Neural cell (in vitro differentiated cells): ENCODE data around the gene TCEA3. TPM values are rescaled to one million over a fixed set of nuclear protein-coding genes. Genes with fewer than 3 reads are reported as not detected.

Experiments
- H2AFZ ChIP-seq: fragments of 200-600, 300-800 bp; sonication (generic), shearing (Covaris generic); 2 replicates; pipeline ENCODE4 v1.6.0; 2014; ENCODE audit warnings: low read depth, mild to moderate bottlenecking, antibody characterized with exemption, low read length, moderate library complexity
- H3F3A ChIP-seq: fragments of 200-600 bp; shearing (Covaris generic); 2 replicates; pipeline ENCODE4 v1.6.1; 2016; ENCODE audit warnings: mild to moderate bottlenecking, moderate library complexity, mixed read lengths, antibody characterized with exemption, low read length; ENCODE audit not compliant: insufficient read depth, poor library complexity, severe bottlenecking
- H3K27ac ChIP-seq: fragments of 200-600, 300-800 bp; sonication (generic), shearing (Covaris generic); 2 replicates; pipeline ENCODE4 v1.5.1; 2014; ENCODE audit warnings: mild to moderate bottlenecking, low read length, moderate library complexity
- H3K27me3 ChIP-seq: fragments of 300-800, 200-600 bp; sonication (generic), shearing (Covaris generic); 2 replicates; pipeline ENCODE4 v1.6.0; 2014; ENCODE audit warnings: mild to moderate bottlenecking, low read depth, low read length, moderate library complexity; ENCODE audit not compliant: insufficient read depth
- H3K36me3 ChIP-seq: fragments of 300-800, 200-600 bp; sonication (generic), shearing (Covaris generic); 2 replicates; pipeline ENCODE4 v1.5.1; 2014; ENCODE audit warnings: mild to moderate bottlenecking, antibody characterized with exemption, low read length, moderate library complexity; ENCODE audit not compliant: insufficient read depth
- H3K4me2 ChIP-seq: fragments of 300-800, 200-600 bp; sonication (generic), shearing (Covaris generic); 2 replicates; pipeline ENCODE4 v1.6.0; 2014; ENCODE audit warnings: mild to moderate bottlenecking, low read length
- H3K4me3 ChIP-seq: fragments of 300-800, 200-600 bp; sonication (generic), shearing (Covaris generic); 2 replicates; pipeline ENCODE4 v1.5.1; 2014; ENCODE audit warnings: mild to moderate bottlenecking, low read length, moderate library complexity
- H3K79me2 ChIP-seq: fragments of 200-600 bp; shearing (Covaris generic); replicated peaks from 2 replicates; pipeline ENCODE4 v1.6.0; 2014; ENCODE audit warnings: mild to moderate bottlenecking, low read length, moderate library complexity; ENCODE audit not compliant: insufficient read depth
- H3K9ac ChIP-seq: fragments of 300-800, 200-600 bp; sonication (generic), shearing (Covaris generic); 2 replicates; pipeline ENCODE4 v1.6.1; 2016; ENCODE audit warnings: mild to moderate bottlenecking, low read length, mixed read lengths
- H3K9me2 ChIP-seq: fragments of 200-600 bp; shearing (Covaris generic); 2 replicates; pipeline ENCODE4 v1.6.1; 2016; ENCODE audit warnings: mild to moderate bottlenecking, low read length, mixed read lengths; ENCODE audit not compliant: insufficient read depth
- H3K9me3 ChIP-seq: fragments of 200-600, 300-800 bp; sonication (generic), shearing (Covaris generic); 2 replicates; pipeline ENCODE4 v1.6.1; 2016; ENCODE audit warnings: mild to moderate bottlenecking, mixed run types, low read length, moderate library complexity, mixed read lengths
- H4K20me1 ChIP-seq: fragments of 200-600 bp; shearing (Covaris generic); 2 replicates; pipeline ENCODE4 v1.6.1; 2016; ENCODE audit warnings: mild to moderate bottlenecking, mixed run types; ENCODE audit not compliant: insufficient read depth
- EP300 ChIP-seq: fragments of 450-650 bp; conservative IDR thresholded peaks from 2 replicates; pipeline ENCODE4 v1.6.1; 2014; ENCODE audit warnings: antibody characterized with exemption, mild to moderate bottlenecking, moderate library complexity; ENCODE audit not compliant: poor library complexity, severe bottlenecking
- EZH2 ChIP-seq: fragments of 200-600, 300-800 bp; shearing (Covaris generic), sonication (generic); IDR thresholded peaks from 2 replicates; pipeline ENCODE4 v1.6.1; 2014; ENCODE audit warnings: antibody characterized with exemption, low read length, borderline replicate concordance, mild to moderate bottlenecking; ENCODE audit not compliant: insufficient read depth, poor library complexity, severe bottlenecking
- MXI1 ChIP-seq: fragments of 450-650 bp; conservative IDR thresholded peaks from 2 replicates; pipeline ENCODE4 v1.6.1; 2014; ENCODE audit warnings: antibody characterized with exemption, mild to moderate bottlenecking; ENCODE audit not compliant: poor library complexity, severe bottlenecking
- POLR2AphosphoS5 ChIP-seq: IDR thresholded peaks from 2 replicates; pipeline ENCODE4 v1.6.1; 2012
- RAD21 ChIP-seq: fragments of 450-650 bp; conservative IDR thresholded peaks from 2 replicates; pipeline ENCODE4 v1.6.1; 2014; ENCODE audit warnings: antibody characterized with exemption, mild to moderate bottlenecking, moderate library complexity
- SMC3 ChIP-seq: fragments of 450-650 bp; conservative IDR thresholded peaks from 2 replicates; pipeline ENCODE4 v1.6.1; 2014; ENCODE audit warnings: antibody characterized with exemption, mild to moderate bottlenecking, moderate library complexity; ENCODE audit not compliant: poor library complexity
- TAF1 ChIP-seq: IDR thresholded peaks from 2 replicates; pipeline ENCODE4 v1.6.1; 2012; ENCODE audit warnings: low read depth
- polyA plus RNA-seq: library from polyadenylated mRNA; depleted of rRNA; stranded (reverse); fragments of >200 nt; gene quantifications from 2 replicates; pipeline ENCODE4 v1.2.3, GENCODE V29; 2014
- TF ChIP-seq, protein P1 (sequence below): IDR thresholded peaks from 2 replicates; pipeline ENCODE4 v1.6.1; 2012; ENCODE audit warnings: borderline replicate concordance
- TF ChIP-seq, protein P2 (sequence below): fragments of 450-650 bp; IDR thresholded peaks from 2 replicates; pipeline ENCODE4 v1.5.1; 2014; ENCODE audit warnings: antibody characterized with exemption, mild to moderate bottlenecking, moderate library complexity; ENCODE audit not compliant: poor library complexity, severe bottlenecking

Gene TCEA3
- polyA plus RNA-seq, 1 donor from 2014 or later, result not detected

DNA sequence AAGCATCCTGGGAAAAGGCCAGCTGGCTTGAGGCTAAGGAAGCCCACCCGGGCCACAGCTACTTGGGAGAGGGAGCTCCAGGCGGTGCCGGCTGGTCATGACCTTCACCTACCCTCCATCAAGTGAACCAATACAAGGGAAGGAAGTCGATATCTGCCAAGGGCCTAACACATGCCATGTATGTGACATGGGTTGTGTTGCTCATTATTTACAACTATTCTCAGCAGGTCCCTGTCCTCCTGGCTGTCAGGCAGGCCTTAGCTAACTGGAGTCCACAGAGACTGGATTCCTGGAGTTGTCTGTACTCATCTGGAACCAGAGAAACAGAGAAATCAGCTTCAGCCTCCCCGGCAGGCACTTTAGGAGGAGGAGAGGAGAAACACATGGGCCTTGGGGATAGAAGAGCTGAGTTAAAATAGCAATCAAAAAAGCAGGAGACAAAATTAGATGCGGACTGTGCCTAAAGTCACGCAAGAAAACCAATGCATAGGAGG, 15.7 kb downstream of the TCEA3 start:
- H3K9me3 ChIP-seq, result no peaks in the 10 kb centered on the region
- TF ChIP-seq MXI1 (no peak), TAF1 (no peak), EP300 (no peak), EZH2 (no peak), SMC3 (no peak), POLR2AphosphoS5 (no peak)
- TF ChIP-seq, protein P1, sequence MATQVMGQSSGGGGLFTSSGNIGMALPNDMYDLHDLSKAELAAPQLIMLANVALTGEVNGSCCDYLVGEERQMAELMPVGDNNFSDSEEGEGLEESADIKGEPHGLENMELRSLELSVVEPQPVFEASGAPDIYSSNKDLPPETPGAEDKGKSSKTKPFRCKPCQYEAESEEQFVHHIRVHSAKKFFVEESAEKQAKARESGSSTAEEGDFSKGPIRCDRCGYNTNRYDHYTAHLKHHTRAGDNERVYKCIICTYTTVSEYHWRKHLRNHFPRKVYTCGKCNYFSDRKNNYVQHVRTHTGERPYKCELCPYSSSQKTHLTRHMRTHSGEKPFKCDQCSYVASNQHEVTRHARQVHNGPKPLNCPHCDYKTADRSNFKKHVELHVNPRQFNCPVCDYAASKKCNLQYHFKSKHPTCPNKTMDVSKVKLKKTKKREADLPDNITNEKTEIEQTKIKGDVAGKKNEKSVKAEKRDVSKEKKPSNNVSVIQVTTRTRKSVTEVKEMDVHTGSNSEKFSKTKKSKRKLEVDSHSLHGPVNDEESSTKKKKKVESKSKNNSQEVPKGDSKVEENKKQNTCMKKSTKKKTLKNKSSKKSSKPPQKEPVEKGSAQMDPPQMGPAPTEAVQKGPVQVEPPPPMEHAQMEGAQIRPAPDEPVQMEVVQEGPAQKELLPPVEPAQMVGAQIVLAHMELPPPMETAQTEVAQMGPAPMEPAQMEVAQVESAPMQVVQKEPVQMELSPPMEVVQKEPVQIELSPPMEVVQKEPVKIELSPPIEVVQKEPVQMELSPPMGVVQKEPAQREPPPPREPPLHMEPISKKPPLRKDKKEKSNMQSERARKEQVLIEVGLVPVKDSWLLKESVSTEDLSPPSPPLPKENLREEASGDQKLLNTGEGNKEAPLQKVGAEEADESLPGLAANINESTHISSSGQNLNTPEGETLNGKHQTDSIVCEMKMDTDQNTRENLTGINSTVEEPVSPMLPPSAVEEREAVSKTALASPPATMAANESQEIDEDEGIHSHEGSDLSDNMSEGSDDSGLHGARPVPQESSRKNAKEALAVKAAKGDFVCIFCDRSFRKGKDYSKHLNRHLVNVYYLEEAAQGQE, result no peak
- TF ChIP-seq, protein P2, sequence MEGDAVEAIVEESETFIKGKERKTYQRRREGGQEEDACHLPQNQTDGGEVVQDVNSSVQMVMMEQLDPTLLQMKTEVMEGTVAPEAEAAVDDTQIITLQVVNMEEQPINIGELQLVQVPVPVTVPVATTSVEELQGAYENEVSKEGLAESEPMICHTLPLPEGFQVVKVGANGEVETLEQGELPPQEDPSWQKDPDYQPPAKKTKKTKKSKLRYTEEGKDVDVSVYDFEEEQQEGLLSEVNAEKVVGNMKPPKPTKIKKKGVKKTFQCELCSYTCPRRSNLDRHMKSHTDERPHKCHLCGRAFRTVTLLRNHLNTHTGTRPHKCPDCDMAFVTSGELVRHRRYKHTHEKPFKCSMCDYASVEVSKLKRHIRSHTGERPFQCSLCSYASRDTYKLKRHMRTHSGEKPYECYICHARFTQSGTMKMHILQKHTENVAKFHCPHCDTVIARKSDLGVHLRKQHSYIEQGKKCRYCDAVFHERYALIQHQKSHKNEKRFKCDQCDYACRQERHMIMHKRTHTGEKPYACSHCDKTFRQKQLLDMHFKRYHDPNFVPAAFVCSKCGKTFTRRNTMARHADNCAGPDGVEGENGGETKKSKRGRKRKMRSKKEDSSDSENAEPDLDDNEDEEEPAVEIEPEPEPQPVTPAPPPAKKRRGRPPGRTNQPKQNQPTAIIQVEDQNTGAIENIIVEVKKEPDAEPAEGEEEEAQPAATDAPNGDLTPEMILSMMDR, result no peak
- no peak overlapping the region for H2AFZ ChIP-seq
- no peaks in the 10 kb centered on the region for H3F3A ChIP-seq
- H3K27ac ChIP-seq, result no peak overlapping the region
- no peaks in the 10 kb centered on the region for H3K27me3 ChIP-seq
- no peaks in the 10 kb centered on the region for H3K36me3 ChIP-seq
- H3K79me2 ChIP-seq, result no peaks in the 10 kb centered on the region
- no peak overlapping the region for H3K4me2 ChIP-seq
- no peaks in the 10 kb centered on the region for H3K9me2 ChIP-seq
- no peak overlapping the region for H3K4me3 ChIP-seq
- no peak overlapping the region for H3K9ac ChIP-seq
- no peaks in the 10 kb centered on the region for H4K20me1 ChIP-seq

DNA sequence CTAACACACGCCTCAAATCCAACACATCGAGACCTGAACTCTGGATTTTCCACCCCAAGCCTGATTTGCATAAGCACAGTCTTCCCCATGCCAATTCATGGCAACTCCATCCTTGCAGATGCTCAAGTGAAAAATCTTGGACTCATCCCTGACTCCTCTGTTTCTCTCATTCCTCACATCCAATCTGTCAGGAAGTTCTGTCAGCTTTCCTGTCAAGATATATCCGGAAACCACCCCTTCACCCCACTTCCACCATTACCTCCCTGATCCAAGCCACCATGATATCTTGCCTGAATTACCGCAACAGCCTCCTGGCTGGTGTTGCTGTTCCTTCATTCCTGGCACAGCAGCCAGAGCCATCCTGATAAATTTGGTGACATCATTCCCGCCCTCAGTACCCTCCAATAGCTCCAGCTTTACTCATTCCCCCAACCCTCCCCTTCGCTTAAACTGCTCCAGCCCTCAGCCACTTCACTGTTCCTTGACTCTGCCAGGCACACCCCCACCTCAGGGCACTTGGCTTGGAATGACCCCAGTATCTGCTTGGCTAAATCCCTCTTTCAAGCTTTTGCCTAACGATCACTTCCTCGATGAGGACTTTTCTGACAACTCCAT, 17.4 kb downstream of the TCEA3 start:
- Histone ChIP-seq H4K20me1 (no peaks in the 10 kb centered on the region), H3K4me3 (no peak overlapping the region), H3K4me2 (no peak overlapping the region), H3K79me2 (no peaks in the 10 kb centered on the region), H3K36me3 (no peaks in the 10 kb centered on the region), H3F3A (no peaks in the 10 kb centered on the region), H3K9me3 (no peaks in the 10 kb centered on the region), H2AFZ (no peak overlapping the region), H3K9ac (no peak overlapping the region), H3K27me3 (no peaks in the 10 kb centered on the region), H3K27ac (no peak overlapping the region), H3K9me2 (no peaks in the 10 kb centered on the region)
- TF ChIP-seq, protein P2, result no peak
- TF ChIP-seq POLR2AphosphoS5 (no peak), EZH2 (no peak), EP300 (no peak), RAD21 (no peak), MXI1 (no peak), TAF1 (no peak), SMC3 (no peak)
- TF ChIP-seq, protein P1, result no peak
